ENCODE data around the gene GOLGA8R.
"Not testable (repeated sequence)": the region's sequence is repeated elsewhere in the genome, so short reads cannot be mapped to it uniquely, and the experiment has no call there.

Gene GOLGA8R, protein sequence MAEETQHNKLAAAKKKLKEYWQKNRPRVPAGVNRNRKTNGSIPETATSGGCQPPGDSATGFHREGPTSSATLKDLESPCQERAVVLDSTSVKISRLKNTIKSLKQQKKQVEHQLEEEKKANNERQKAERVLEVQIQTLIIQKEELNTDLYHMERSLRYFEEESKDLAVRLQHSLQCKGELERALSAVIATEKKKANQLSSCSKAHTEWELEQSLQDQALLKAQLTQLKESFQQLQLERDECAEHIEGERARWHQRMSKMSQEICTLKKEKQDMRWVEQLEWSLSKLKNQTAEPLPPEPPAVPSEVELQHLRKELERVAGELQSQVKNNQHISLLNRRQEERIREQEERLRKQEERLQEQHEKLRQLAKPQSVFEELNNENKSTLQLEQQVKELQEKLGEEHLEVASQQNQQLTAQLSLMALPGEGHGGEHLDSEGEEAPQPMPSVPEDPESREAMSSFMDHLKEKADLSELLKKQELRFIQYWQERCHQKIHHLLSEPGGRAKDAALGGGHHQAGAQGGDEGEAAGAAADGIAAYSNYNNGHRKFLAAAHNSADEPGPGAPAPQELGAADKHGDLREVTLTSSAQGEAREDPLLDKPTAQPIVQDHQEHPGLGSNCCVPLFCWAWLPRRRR

DNA sequence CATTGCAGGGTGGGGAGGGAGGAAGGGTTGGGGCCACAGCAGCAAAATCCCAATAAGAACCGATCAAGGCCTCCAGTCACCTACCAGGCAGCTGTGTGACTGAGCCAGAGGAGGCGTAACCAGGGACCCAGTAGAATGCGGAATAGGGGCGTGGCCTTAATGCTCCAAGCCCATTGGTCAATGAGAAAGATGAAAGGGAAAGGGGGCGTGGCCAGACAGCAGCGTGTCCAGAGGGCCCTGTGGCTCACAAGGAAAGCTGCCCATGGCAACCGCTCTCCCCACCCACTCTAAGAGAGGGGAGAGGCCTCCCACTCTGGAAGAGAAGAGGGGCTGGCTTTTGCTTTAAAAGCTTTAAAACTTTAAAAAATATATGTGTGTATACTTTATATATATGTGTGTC lies at the start of gene GOLGA8R:
GOLGA8R (minus strand) TSS at position 101 of the 400 bp plus-strand sequence; CDS start at position 3, 98 bp downstream.
- not testable (repeated sequence) for H3K9me3 ChIP-seq (ENCODE audit: control insufficient read depth, low read depth, low read length); H3K4me3 ChIP-seq (ENCODE audit: low read length); H3K4me1 ChIP-seq (ENCODE audit: control insufficient read depth, low read depth, low read length); H3K27me3 ChIP-seq (ENCODE audit: control insufficient read depth, insufficient read depth, low read length); H3K9ac ChIP-seq (ENCODE audit: low read length); H3K27ac ChIP-seq (ENCODE audit: low read length); H3K36me3 ChIP-seq (ENCODE audit: control insufficient read depth, low read depth, low read length)

DNA sequence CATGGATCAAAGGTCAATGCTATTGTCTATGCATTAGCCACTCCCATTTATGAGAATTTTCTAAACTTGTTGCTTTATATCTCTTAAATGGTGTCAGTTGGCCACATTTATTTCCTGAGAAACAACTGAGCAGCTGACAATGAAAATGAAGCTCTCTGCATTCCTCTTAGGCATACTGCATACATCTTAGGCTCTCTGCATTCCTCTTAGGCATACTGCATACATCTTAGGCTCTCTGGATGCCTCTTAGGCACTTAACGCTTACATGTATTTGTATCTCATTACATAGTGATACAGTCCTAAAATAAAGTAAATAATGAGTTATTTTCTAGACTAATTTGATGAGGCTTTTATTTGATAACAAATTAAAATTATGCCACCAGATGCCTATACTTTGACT lies 49.8 kb upstream of the GOLGA8R start:
- H3K4me1 ChIP-seq (ENCODE audit: control insufficient read depth, low read depth, low read length); H3K27ac ChIP-seq (ENCODE audit: low read length); H3K9me3 ChIP-seq (ENCODE audit: control insufficient read depth, low read depth, low read length); H3K9ac ChIP-seq (ENCODE audit: low read length); H3K36me3 ChIP-seq (ENCODE audit: control insufficient read depth, low read depth, low read length); H3K4me3 ChIP-seq (ENCODE audit: low read length); H3K27me3 ChIP-seq (ENCODE audit: control insufficient read depth, insufficient read depth, low read length): not testable (repeated sequence)

DNA sequence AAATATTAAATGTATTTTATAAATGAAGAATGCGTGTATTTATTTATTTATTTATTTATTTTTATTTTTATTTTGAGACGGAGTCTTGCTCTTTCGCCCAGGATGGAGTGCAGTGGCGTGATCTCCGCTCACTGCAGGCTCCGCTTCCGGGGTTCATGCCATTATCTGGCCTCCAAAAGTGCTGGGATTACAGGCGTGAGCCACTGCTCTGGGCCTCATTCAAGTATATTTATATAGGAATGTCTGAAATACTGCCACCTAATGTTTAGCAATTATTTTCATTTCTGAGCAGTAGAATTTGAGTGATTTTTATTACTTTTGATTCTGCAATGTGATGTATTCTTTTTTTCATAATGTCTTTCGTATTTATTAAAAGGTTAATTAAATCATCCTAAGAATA lies 48.1 kb upstream of the GOLGA8R start:
- H3K9me3 ChIP-seq (ENCODE audit: control insufficient read depth, low read depth, low read length); H3K4me1 ChIP-seq (ENCODE audit: control insufficient read depth, low read depth, low read length): not testable (repeated sequence)

DNA sequence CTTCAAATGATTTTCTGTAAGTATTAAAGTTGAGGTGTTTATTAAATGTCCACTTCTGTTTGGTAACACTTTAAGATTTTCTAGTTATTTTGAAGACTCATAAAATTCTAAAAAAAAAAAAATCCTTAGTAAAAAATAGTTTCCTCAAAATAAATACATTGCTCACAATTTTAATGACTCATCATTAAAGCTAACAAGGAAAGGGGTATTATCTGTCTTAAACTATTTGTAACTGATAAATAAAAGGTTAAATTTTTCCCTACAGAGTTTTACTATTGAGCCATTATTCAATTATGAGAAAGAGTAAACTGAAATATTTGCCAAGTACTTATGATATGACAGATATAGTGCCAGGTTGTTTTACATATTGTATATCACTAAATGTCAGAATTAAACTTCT lies 38.6 kb upstream of the GOLGA8R start:
- H3K9me3 ChIP-seq (ENCODE audit: control insufficient read depth, low read depth, low read length); H3K27me3 ChIP-seq (ENCODE audit: control insufficient read depth, insufficient read depth, low read length); H3K27ac ChIP-seq (ENCODE audit: low read length); H3K9ac ChIP-seq (ENCODE audit: low read length); H3K4me3 ChIP-seq (ENCODE audit: low read length); H3K4me1 ChIP-seq (ENCODE audit: control insufficient read depth, low read depth, low read length); H3K36me3 ChIP-seq (ENCODE audit: control insufficient read depth, low read depth, low read length): not testable (repeated sequence)

More for the DNA sequence above, 48.1 kb upstream of the GOLGA8R start:
- H3K27me3 ChIP-seq (ENCODE audit: control insufficient read depth, insufficient read depth, low read length); H3K4me3 ChIP-seq (ENCODE audit: low read length); H3K36me3 ChIP-seq (ENCODE audit: control insufficient read depth, low read depth, low read length); H3K27ac ChIP-seq (ENCODE audit: low read length); H3K9ac ChIP-seq (ENCODE audit: low read length): not testable (repeated sequence)

DNA sequence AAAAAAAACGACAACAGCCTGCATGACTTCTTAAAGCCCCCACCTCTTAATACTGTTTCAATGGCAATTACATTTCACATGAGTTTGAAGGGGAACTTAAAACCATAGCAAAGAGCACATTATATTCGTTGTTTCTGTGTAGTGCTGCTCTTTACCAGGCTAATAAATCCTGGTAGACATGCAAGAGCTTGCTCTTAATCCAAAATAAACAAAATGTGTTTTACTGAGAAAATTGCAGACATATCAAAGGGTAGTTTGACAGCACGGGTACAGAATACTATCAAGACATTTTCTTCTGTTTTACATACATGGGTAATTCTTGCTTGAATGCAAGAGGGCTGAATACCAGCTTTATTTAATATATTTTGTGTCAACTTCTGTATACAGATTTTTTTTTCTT lies 24.3 kb upstream of the GOLGA8R start:
- H3K9me3 ChIP-seq (ENCODE audit: control insufficient read depth, low read depth, low read length); H3K27me3 ChIP-seq (ENCODE audit: control insufficient read depth, insufficient read depth, low read length); H3K36me3 ChIP-seq (ENCODE audit: control insufficient read depth, low read depth, low read length); H3K9ac ChIP-seq (ENCODE audit: low read length); H3K4me3 ChIP-seq (ENCODE audit: low read length); H3K27ac ChIP-seq (ENCODE audit: low read length); H3K4me1 ChIP-seq (ENCODE audit: control insufficient read depth, low read depth, low read length): not testable (repeated sequence)

DNA sequence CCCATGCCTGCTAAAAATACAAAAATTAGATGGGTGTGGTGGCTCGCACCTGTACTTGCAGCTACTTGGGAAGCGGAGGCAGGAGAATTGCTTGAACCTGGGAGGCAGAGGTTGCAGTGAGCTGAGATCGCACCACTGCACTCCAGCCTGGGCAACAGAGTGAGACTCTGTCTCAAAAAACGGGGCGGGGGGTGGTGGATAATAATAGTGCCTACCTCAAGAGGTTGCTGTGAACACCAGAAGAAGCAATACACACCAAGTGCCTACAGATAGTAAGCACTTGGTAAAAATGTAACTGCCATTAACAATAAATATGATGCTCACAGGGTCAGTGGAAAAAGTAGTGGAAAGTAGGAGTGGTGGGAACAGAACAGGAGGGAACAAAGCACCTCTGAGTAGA lies 21.8 kb upstream of the GOLGA8R start:
- H3K27ac ChIP-seq (ENCODE audit: low read length); H3K27me3 ChIP-seq (ENCODE audit: control insufficient read depth, insufficient read depth, low read length); H3K36me3 ChIP-seq (ENCODE audit: control insufficient read depth, low read depth, low read length); H3K9me3 ChIP-seq (ENCODE audit: control insufficient read depth, low read depth, low read length); H3K9ac ChIP-seq (ENCODE audit: low read length); H3K4me3 ChIP-seq (ENCODE audit: low read length); H3K4me1 ChIP-seq (ENCODE audit: control insufficient read depth, low read depth, low read length): not testable (repeated sequence)

DNA sequence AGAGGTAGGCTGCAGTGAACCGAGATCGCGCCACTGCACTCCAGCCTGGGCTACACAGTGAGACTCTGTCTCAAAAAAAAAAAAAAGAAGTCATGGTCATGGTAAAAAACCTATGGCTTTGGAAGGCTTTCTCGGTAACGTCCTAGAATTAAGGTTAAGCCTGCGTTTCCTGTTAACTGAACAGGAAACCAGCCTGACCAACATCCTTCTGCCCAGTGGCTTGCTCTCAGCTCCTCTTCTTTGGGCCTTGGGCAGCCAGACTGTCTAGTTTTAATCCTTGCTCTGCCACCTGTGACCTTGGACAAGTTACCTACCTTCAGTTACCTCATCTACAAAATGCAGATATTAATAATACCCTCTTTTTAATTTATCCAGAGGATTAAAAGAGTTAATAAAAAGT lies 6.7 kb upstream of the GOLGA8R start:
- not testable (repeated sequence) for H3K4me1 ChIP-seq (ENCODE audit: control insufficient read depth, low read depth, low read length); H3K36me3 ChIP-seq (ENCODE audit: control insufficient read depth, low read depth, low read length); H3K27me3 ChIP-seq (ENCODE audit: control insufficient read depth, insufficient read depth, low read length); H3K27ac ChIP-seq (ENCODE audit: low read length); H3K9ac ChIP-seq (ENCODE audit: low read length); H3K4me3 ChIP-seq (ENCODE audit: low read length); H3K9me3 ChIP-seq (ENCODE audit: control insufficient read depth, low read depth, low read length)

DNA sequence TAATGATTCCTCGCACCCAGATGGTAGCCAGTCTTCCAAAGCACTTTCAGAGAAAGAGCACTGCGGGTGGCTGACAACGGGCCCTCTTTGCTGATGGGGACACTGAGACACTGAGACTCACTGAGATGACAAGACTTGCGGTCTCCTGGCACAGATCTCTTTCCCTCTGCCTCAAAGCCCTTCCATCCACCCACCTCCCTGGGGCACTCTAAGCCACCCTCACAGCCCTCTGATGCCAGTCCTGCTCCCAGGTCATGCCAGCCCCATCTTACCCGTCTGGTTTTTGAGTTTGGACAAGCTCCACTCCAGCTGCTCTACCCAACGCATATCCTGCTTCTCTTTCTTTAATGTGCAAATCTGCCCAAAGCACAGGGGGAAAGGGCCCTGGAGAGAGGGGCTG lies 6.4 kb downstream of the GOLGA8R start:
- H3K4me1 ChIP-seq (ENCODE audit: control insufficient read depth, low read depth, low read length); H3K27ac ChIP-seq (ENCODE audit: low read length); H3K36me3 ChIP-seq (ENCODE audit: control insufficient read depth, low read depth, low read length); H3K27me3 ChIP-seq (ENCODE audit: control insufficient read depth, insufficient read depth, low read length); H3K4me3 ChIP-seq (ENCODE audit: low read length); H3K9ac ChIP-seq (ENCODE audit: low read length); H3K9me3 ChIP-seq (ENCODE audit: control insufficient read depth, low read depth, low read length): not testable (repeated sequence)

DNA sequence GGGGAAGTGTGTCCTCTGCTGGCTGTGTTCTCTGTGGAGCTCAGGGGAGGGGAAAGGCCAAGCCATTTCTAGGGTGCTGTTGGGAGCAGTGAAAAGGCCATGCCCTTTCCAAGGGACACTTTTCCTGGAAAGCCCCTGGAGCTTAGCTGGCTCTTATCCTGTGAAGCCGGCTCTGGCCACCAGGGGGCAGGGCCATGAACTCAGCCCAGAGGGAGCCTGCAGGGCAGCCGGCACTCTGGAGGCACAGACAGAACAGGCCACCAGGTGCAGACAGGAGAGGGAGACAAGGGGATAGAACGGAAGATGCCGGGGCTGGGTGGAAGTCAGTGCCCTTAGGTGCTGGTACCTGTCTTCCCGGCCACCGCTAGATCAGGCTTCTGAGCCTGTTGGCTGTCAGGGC lies 15.1 kb downstream of the GOLGA8R start:
- not testable (repeated sequence) for H3K4me1 ChIP-seq (ENCODE audit: control insufficient read depth, low read depth, low read length); H3K4me3 ChIP-seq (ENCODE audit: low read length); H3K27ac ChIP-seq (ENCODE audit: low read length); H3K9ac ChIP-seq (ENCODE audit: low read length); H3K9me3 ChIP-seq (ENCODE audit: control insufficient read depth, low read depth, low read length); H3K36me3 ChIP-seq (ENCODE audit: control insufficient read depth, low read depth, low read length); H3K27me3 ChIP-seq (ENCODE audit: control insufficient read depth, insufficient read depth, low read length)

DNA sequence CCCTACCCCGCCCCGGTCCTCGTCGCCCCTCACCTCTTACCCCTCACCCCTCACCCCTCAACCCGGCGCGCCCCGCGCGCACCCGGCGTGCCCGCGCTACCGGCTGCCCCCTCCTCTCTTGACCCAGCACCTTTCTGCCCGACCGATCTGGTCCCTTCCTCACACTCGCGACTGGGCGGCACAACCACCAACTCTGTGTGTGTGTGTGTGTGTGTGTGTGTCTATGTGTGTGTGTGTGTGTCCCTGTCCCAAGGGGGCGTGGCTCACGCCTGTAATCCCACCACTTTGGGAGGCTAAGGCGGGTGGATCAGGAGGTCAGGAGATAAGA lies 20.4 kb downstream of the GOLGA8R start:
- not testable (repeated sequence) for H3K27me3 ChIP-seq (ENCODE audit: control insufficient read depth, insufficient read depth, low read length); H3K4me3 ChIP-seq (ENCODE audit: low read length); H3K4me1 ChIP-seq (ENCODE audit: control insufficient read depth, low read depth, low read length); H3K36me3 ChIP-seq (ENCODE audit: control insufficient read depth, low read depth, low read length); H3K27ac ChIP-seq (ENCODE audit: low read length); H3K9ac ChIP-seq (ENCODE audit: low read length); H3K9me3 ChIP-seq (ENCODE audit: control insufficient read depth, low read depth, low read length)

DNA sequence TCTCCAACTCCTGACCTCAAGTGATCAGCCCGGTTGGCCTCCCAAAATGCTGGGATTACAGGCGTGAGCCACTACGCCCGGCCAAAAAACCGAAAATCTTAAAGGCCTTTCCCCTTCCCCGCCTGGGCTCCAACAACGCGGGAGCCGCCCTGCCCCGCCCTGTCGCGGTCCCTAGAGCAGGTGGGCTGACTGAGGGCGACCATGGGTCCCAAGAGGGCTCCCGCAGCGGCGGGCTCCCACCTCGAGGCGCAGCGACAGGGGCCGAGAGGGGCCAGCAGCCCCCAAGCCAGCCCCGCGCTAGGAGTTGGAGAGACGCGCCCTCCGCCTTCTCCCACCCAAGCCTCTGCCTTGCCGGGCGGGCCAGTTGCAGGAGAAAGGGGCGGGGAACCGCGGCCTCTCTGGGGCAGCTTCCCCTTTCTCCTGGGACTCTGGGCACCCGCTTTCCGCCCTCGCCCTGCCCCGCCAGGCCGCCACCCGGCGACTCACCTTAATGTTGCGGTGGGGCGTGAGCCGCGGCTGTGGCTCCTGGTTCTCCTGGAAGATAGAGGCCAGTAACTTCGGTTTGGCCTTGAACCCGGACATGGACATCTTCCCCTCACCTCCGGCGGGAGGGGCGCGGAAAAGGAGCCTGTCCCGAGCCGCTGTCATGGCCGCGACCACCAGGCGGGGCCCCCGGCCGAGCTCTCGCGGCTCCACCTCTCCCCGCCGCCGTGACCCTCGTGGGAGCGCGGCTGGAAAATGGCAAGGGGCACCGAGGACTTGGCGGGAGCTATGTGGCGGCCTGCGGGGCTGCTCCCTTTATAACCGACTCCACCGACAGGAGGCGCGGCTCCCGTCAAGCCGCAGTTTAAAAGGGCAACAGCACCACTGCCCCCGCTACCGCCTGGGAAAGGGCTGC lies 21.0 kb downstream of the GOLGA8R start, which contains the start of gene CHRFAM7A:
CHRFAM7A (minus strand) TSS at position 775 of the 898 bp plus-strand sequence. CDS start 10,189 bp downstream, outside the sequence.
- H3K4me3 ChIP-seq (ENCODE audit: low read length); H3K9ac ChIP-seq (ENCODE audit: low read length); H3K27me3 ChIP-seq (ENCODE audit: control insufficient read depth, insufficient read depth, low read length); H3K27ac ChIP-seq (ENCODE audit: low read length); H3K4me1 ChIP-seq (ENCODE audit: control insufficient read depth, low read depth, low read length); H3K9me3 ChIP-seq (ENCODE audit: control insufficient read depth, low read depth, low read length); H3K36me3 ChIP-seq (ENCODE audit: control insufficient read depth, low read depth, low read length): not testable (repeated sequence)
